Measurements from ENCODE around the gene ATG10.
"Not testable (repeated sequence)": the region's sequence is repeated elsewhere in the genome, so short reads cannot be mapped to it uniquely, and the experiment has no call there.

The ATG10 gene

DNA sequence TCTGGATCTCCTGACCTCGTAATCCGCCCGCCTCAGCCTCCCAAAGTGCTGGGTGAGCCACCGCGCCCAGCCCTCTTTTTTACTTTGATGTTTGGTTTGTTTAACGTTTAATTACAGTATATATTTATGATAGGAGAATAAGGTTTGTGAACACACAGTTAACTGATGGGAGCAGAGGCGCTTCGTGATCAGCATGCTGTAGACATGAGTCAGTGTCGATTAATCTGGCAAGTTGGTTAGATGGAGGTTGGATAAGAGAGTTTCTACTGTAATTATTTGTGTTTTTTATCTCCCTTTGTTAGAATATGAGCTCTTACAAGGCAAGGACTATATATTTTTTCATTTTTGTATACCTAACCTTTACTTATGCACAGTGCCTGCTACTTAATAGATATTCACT, 14.3 kb downstream of the ATG10 start:
- H3K27me3 ChIP-seq = no peaks in the 10 kb centered on the region
- intact Hi-C loops (cut with DNase I; ENCODE audit: low total_unique reads) = no loop called here
- TF ChIP-seq, protein P1, sequence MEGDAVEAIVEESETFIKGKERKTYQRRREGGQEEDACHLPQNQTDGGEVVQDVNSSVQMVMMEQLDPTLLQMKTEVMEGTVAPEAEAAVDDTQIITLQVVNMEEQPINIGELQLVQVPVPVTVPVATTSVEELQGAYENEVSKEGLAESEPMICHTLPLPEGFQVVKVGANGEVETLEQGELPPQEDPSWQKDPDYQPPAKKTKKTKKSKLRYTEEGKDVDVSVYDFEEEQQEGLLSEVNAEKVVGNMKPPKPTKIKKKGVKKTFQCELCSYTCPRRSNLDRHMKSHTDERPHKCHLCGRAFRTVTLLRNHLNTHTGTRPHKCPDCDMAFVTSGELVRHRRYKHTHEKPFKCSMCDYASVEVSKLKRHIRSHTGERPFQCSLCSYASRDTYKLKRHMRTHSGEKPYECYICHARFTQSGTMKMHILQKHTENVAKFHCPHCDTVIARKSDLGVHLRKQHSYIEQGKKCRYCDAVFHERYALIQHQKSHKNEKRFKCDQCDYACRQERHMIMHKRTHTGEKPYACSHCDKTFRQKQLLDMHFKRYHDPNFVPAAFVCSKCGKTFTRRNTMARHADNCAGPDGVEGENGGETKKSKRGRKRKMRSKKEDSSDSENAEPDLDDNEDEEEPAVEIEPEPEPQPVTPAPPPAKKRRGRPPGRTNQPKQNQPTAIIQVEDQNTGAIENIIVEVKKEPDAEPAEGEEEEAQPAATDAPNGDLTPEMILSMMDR (IDR thresholded peaks at IDR 0.05) = no peak
- DNase-seq = no peak
- no peak overlapping the region for H3K4me3 ChIP-seq
- peaks cover 13 to 21% (median 15%) of the 10 kb centered on the region in 3 donors for H3K36me3 ChIP-seq
- no peaks in the 10 kb centered on the region for H3K9me3 ChIP-seq
- no peaks in the 10 kb centered on the region for H3K4me1 ChIP-seq
- no peak overlapping the region for H3K27ac ChIP-seq

DNA sequence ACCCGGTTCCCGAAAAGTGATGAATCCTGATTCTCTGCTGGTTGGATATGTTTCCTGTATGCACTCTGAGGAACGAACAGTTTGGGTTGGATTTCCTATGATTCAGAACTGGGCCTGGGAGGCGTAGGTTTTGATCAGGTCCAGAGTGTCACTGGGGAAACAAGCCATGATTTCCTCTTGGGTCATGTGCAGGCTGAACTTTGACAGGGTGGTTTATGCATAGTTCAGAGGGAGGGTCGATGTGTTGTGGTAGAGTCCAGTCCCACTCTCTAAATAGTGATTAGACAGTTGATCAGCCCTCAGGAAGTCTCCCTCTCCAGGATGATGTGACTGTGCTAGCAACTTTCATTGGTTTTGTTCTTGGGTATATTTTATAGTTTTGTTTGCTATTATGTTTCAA, 17.4 kb downstream of the ATG10 start:
- TF ChIP-seq, protein P1 (IDR thresholded peaks at IDR 0.05) = no peak
- H3K36me3 ChIP-seq = peaks cover 13 to 21% (median 15%) of the 10 kb centered on the region in 3 donors
- no peak overlapping the region for H3K27ac ChIP-seq
- H3K27me3 ChIP-seq = no peaks in the 10 kb centered on the region
- intact Hi-C loops (cut with DNase I; ENCODE audit: low total_unique reads) = no loop called here
- no peak overlapping the region for H3K4me3 ChIP-seq
- H3K4me1 ChIP-seq = no peaks in the 10 kb centered on the region
- H3K9me3 ChIP-seq = no peaks in the 10 kb centered on the region
- DNase-seq = no peak

DNA sequence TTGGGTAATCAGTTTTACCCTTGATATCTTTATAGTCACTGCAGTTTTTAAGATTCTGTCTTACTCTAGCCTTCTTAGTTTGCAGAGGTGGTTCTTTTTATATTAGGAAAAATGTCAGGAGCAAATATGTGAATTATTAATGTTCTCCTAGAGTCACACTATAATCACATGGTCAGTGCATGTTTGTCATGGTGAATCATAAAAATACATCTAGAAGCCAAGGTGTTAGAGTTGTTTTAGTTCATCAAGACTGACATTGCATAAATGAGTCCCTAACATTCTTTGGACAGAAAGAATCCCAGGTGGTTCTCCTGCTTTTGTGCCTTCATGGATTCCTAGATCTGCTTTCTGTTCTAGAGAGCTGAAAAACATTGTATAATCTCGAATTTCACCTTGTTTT, 22.9 kb downstream of the ATG10 start:
- Histone ChIP-seq H3K27ac (no peak overlapping the region), H3K27me3 (no peaks in the 10 kb centered on the region), H3K4me3 (no peak overlapping the region), H3K9me3 (no peaks in the 10 kb centered on the region), H3K36me3 (peaks cover 0 to 11% (median 4%) of the 10 kb centered on the region in 3 donors), H3K4me1 (no peaks in the 10 kb centered on the region)
- DNase-seq = no peak
- TF ChIP-seq, protein P1 (IDR thresholded peaks at IDR 0.05) = no peak
- intact Hi-C loops (cut with DNase I; ENCODE audit: low total_unique reads) = no loop called here

DNA sequence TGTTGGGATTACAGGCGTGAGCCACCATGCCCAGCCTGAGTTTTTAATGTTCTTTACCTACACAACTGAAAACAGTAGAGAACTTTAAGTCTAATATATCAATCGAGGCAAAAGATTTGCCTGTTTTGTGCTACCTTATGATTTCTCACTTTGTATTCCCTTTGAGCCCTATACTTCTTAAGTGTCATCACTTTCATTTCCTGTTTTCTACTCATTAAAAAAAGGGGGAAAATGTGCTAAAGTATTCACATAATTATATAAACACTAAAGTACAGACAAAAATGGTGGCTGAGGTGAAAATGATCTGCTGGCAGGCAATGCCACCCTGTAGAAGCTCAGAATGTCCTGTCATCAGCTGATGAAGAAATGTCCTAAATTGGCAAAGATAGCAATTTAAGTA, 23.6 kb downstream of the ATG10 start:
- H3K4me1 ChIP-seq = no peaks in the 10 kb centered on the region
- TF ChIP-seq, protein P1 (IDR thresholded peaks at IDR 0.05) = no peak
- no peaks in the 10 kb centered on the region for H3K27me3 ChIP-seq
- no peak for DNase-seq
- H3K36me3 ChIP-seq = peaks cover 0 to 11% (median 4%) of the 10 kb centered on the region in 3 donors
- no peak overlapping the region for H3K27ac ChIP-seq
- no peaks in the 10 kb centered on the region for H3K9me3 ChIP-seq
- intact Hi-C loops (cut with DNase I; ENCODE audit: low total_unique reads) = no loop called here
- H3K4me3 ChIP-seq = no peak overlapping the region

DNA sequence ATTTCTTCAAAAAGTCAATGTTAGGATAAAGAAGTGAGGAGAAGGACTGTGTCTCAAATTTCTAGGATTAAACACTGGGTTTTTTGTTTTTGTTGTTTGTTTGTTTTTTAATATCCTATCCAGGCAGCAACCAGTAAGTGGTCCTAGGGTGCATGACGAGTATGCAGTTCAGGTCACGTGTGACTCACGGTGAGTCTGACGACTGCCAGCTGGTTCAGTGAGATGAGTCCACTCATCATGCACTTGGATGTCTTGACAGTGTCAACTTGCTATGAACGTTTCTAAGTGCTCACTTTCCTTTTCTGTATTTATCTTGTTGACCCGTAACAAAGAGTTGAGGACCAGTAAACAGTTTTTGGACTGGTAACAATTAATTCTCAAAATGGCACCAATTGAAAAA, 32.7 kb downstream of the ATG10 start:
- no peak overlapping the region for H3K4me3 ChIP-seq
- no peaks in the 10 kb centered on the region for H3K27me3 ChIP-seq
- no peak overlapping the region for H3K27ac ChIP-seq
- DNase-seq = no peak
- TF ChIP-seq, protein P1 (IDR thresholded peaks at IDR 0.05) = no peak
- intact Hi-C loops (cut with DNase I; ENCODE audit: low total_unique reads) = no loop called here
- H3K9me3 ChIP-seq = no peaks in the 10 kb centered on the region
- no peaks in the 10 kb centered on the region for H3K4me1 ChIP-seq
- H3K36me3 ChIP-seq = peaks cover 0 to 4% (median 0%) of the 10 kb centered on the region in 3 donors

DNA sequence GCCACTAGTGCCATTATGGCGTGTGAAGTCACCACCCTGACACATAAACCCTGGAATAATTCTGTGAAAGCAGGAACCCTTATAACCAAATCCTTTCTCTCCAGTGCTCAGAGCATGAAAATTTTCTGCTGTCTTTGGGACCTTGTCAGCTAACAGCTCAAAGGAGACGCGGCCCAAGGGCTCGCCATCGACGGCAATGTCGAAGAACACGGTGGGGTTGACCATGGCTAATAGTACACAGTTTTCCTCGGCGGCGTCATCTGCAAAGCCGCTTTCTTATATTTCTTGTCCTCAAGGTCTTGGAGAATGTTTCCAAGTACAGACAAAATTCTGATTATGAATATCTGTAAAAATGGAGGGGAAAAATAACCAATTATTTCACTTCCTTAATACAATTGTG, 38.0 kb downstream of the ATG10 start:
- H3K9me3 ChIP-seq; H3K4me3 ChIP-seq; H3K27me3 ChIP-seq; H3K27ac ChIP-seq; H3K4me1 ChIP-seq; intact Hi-C loops (cut with DNase I; ENCODE audit: low total_unique reads); H3K36me3 ChIP-seq; DNase-seq: not testable (repeated sequence)

Data from tibial artery (tissue), 4 donors.